GM12878 (cell line): ENCODE data around the gene WWOX. TPM values are rescaled to one million over a fixed set of nuclear protein-coding genes. Genes with fewer than 3 reads are reported as not detected.

Experiments
- ATAC-seq: fragments of 200-7000 bp; cut with Tn5 transposase; 3 replicates; pipeline ENCODE4 v1.9.1; 2020; ENCODE audit warnings: mild to moderate bottlenecking, moderate library complexity
- BruUV-seq: library from RNA; stranded (reverse); fragments of 400-500 nt; replicated peaks from 2 replicates; lab custom pipeline; 2021; lab: Mats Ljungman, UMichigan
- CTCF ChIA-PET: fragments of 300-600 bp; sonication (Branson Sonifier 250); formaldehyde crosslinking; extraction: SDS; loops from one replicate; lab custom pipeline; 2021; ENCODE audit warnings: inconsistent platforms; lab: Yijun Ruan, JAX
- POLR2A ChIA-PET: fragments of 350-600 bp; formaldehyde crosslinking; extraction: SDS; loops from one replicate; lab custom pipeline; 2021; ENCODE audit warnings: inconsistent platforms; lab: Charles Lee
- RAD21 ChIA-PET: fragments of 300-600 bp; sonication (Branson Sonifier 250); formaldehyde crosslinking; loops from one replicate; lab custom pipeline; 2023; ENCODE audit warnings: antibody characterized with exemption; ENCODE audit not compliant: unreplicated experiment; lab: Charles Lee
- SMC1A ChIA-PET: fragments of 300-600 bp; sonication (Branson Sonifier 250); formaldehyde crosslinking; loops from one replicate; lab custom pipeline; 2023; ENCODE audit not compliant: unreplicated experiment, uncharacterized antibody; lab: Charles Lee
- DNase-seq: peaks from one replicate; pipeline ENCODE4 v3.0.0-alpha.2; 2011; ENCODE audit warnings: low read depth, low spot score
- FAIRE-seq: peaks from 3 replicates; lab custom pipeline; 2011; peaks lifted over from hg19 to GRCh38; lab: Jason Lieb, UNC
- H2AFZ ChIP-seq: 2 replicates; pipeline ENCODE4 v1.6.0; 2011; ENCODE audit warnings: low read depth, low read length, control low read depth; ENCODE audit not compliant: control insufficient read depth
- H3K27ac ChIP-seq: 2 replicates; pipeline ENCODE4 v1.5.1; 2011; ENCODE audit warnings: control low read depth; ENCODE audit not compliant: control insufficient read depth, insufficient read depth
- H3K27me3 ChIP-seq, 2 experiments: replicated peaks in 1 of 2; 2 replicates each; pipeline versions ENCODE4 v1.6.0 to v1.6.1; 2011; ENCODE audit warnings: low read length in 1 of 2; ENCODE audit not compliant: control insufficient read depth in 2 of 2, insufficient read depth in 2 of 2
- H3K36me3 ChIP-seq, 2 experiments: 2 replicates each; pipeline ENCODE4 v1.5.1; 2011; ENCODE audit warnings: low read length in 1 of 2; ENCODE audit not compliant: control insufficient read depth in 2 of 2, insufficient read depth in 2 of 2
- H3K4me1 ChIP-seq: 2 replicates; pipeline ENCODE4 v1.6.1; 2011; ENCODE audit warnings: mild to moderate bottlenecking, low read length, moderate library complexity, mixed read lengths; ENCODE audit not compliant: control insufficient read depth, insufficient read depth
- H3K4me2 ChIP-seq: 2 replicates; pipeline ENCODE4 v1.6.0; 2011; ENCODE audit warnings: control low read depth; ENCODE audit not compliant: control insufficient read depth, insufficient read depth
- H3K4me3 ChIP-seq: fragments of 200-600 bp; sonication (generic); 2 replicates; pipeline ENCODE4 v1.5.1; 2016
- H3K79me2 ChIP-seq: 2 replicates; pipeline ENCODE4 v1.6.0; 2011; ENCODE audit warnings: low read length; ENCODE audit not compliant: control insufficient read depth, insufficient read depth
- H3K9ac ChIP-seq: 2 replicates; pipeline ENCODE4 v1.8.0; 2011; ENCODE audit warnings: low read length, control low read depth, mixed read lengths; ENCODE audit not compliant: control insufficient read depth, insufficient read depth
- H3K9me3 ChIP-seq: replicated peaks from 3 replicates; pipeline ENCODE4 v1.5.1; 2011; ENCODE audit warnings: mild to moderate bottlenecking, low read length; ENCODE audit not compliant: control insufficient read depth, insufficient read depth
- H4K20me1 ChIP-seq: 2 replicates; pipeline ENCODE4 v1.6.0; 2011; ENCODE audit not compliant: control insufficient read depth, insufficient read depth
- BMI1 ChIP-seq: fragments of 450-650 bp; IDR thresholded peaks from 2 replicates; pipeline ENCODE4 v1.6.1; 2016; ENCODE audit warnings: mild to moderate bottlenecking, moderate library complexity, borderline replicate concordance
- EP300 ChIP-seq, 2 experiments: fragments of 150-350 bp in 1 of 2; IDR thresholded peaks; 2 replicates each; pipeline ENCODE4 v1.6.1; 2011 to 2012; ENCODE audit warnings: low read depth in 2 of 2, low read length in 2 of 2, borderline replicate concordance in 1 of 2, improper control_type of control experiment in 1 of 2, inconsistent platforms in 1 of 2; ENCODE audit not compliant: control insufficient read depth in 1 of 2
- GATAD2B ChIP-seq: fragments of 450-650 bp; conservative IDR thresholded peaks from 2 replicates; pipeline ENCODE4 v1.6.1; 2017; ENCODE audit warnings: low read depth, mild to moderate bottlenecking, moderate library complexity
- MXI1 ChIP-seq: fragments of 150-350 bp; IDR thresholded peaks from 2 replicates; pipeline ENCODE4 v1.6.1; 2011; ENCODE audit warnings: low read depth, mild to moderate bottlenecking, inconsistent platforms, low read length, improper control_type of control experiment
- SIN3A ChIP-seq: IDR thresholded peaks from 2 replicates; pipeline ENCODE4 v1.6.1; 2012; ENCODE audit warnings: low read depth, low read length, improper control_type of control experiment
- SMC3 ChIP-seq: IDR thresholded peaks from 2 replicates; pipeline ENCODE4 v1.6.1; 2011; ENCODE audit warnings: low read length, improper control_type of control experiment, borderline replicate concordance
- SRF ChIP-seq, 2 experiments: IDR thresholded peaks; 2 replicates each; pipeline ENCODE4 v1.6.1; 2011; ENCODE audit warnings: low read depth in 2 of 2, low read length in 2 of 2, mild to moderate bottlenecking in 1 of 2, moderate library complexity in 1 of 2
- YY1 ChIP-seq: IDR thresholded peaks from 2 replicates; pipeline ENCODE4 v1.6.1; 2011; ENCODE audit warnings: low read depth, mild to moderate bottlenecking, low read length
- ZZZ3 ChIP-seq: IDR thresholded peaks from 2 replicates; pipeline ENCODE4 v1.6.1; 2011; ENCODE audit warnings: low read depth; ENCODE audit not compliant: control insufficient read depth, insufficient read length
- WGBS: methylation state at CpG from one replicate; pipeline ENCODE4 v1.1.6; 2016; ENCODE audit warnings: low lambda C conversion rate; ENCODE audit not compliant: insufficient replicate concordance, insufficient coverage; ENCODE audit errors: missing lambda C conversion rate; 5-methylcytosine and 5-hydroxymethylcytosine counted together
- in situ Hi-C: fragments of 300-500 bp; cut with MboI; formaldehyde crosslinking; loops from 9 replicates; pipeline ENCODE4 v1.14.3; 2018; ENCODE audit warnings: mixed read lengths
- intact Hi-C: fragments of 100-400 bp; cut with micrococcal nuclease; formaldehyde crosslinking; loops from one replicate; pipeline ENCODE4 v1.14.2; 2022; ENCODE audit not compliant: unreplicated experiment
- polyA plus RNA-seq, 11 experiments: library from polyadenylated mRNA; depleted of rRNA in 4 of 11; unstranded in 6 of 11; stranded (reverse) in 5 of 11; fragments of >200 nt; fragmentation: Nextera tagmentation in 4 of 11; fragmentation: Illumina TruSeq in 1 of 11; extraction: Ambion mirVana in 4 of 11; extraction: Trizol in 1 of 11; gene quantifications; 1 replicate in 1 of 11; 2 replicates in 10 of 11; pipeline versions ENCODE4 v1.2.1 to v1.2.3, GENCODE V29; 2011 to 2016; ENCODE audit warnings: inconsistent platforms in 2 of 11, missing spikeins in 2 of 11, low read depth in 1 of 11
- total RNA-seq, 4 experiments: library from RNA; depleted of rRNA in 3 of 4; stranded (reverse); fragments of >200 nt in 3 of 4; fragmentation: Illumina TruSeq in 1 of 4; extraction: Trizol in 1 of 4; gene quantifications; 2 replicates each; pipeline versions ENCODE4 v1.2.1 to v1.2.3, GENCODE V29; 2013 to 2021
- TF ChIP-seq, protein P1 (sequence below): fragments of 450-650 bp; formaldehyde crosslinking; IDR thresholded peaks from 2 replicates; pipeline ENCODE4 v1.4.0; 2022; ENCODE audit warnings: mild to moderate bottlenecking, moderate library complexity
- TF ChIP-seq, protein P2 (sequence below): fragments of 150-350 bp; IDR thresholded peaks from 2 replicates; pipeline ENCODE4 v1.6.1; 2016; ENCODE audit warnings: low read depth, low read length
- TF ChIP-seq, protein P3 (sequence below): IDR thresholded peaks from 2 replicates; pipeline ENCODE4 v1.6.1; 2011; ENCODE audit warnings: low read depth, mild to moderate bottlenecking, low read length, moderate library complexity, borderline replicate concordance; ENCODE audit errors: extremely low read depth
- TF ChIP-seq, protein P4 (sequence below): fragments of 150-350 bp; IDR thresholded peaks from 2 replicates; pipeline ENCODE4 v1.6.1; 2014; ENCODE audit warnings: mild to moderate bottlenecking, low read depth, low read length
- TF ChIP-seq, protein P5 (sequence below): IDR thresholded peaks from 2 replicates; pipeline ENCODE4 v1.6.1; 2012; ENCODE audit warnings: low read depth, low read length, improper control_type of control experiment

WWOX gene
- total and polyA plus RNA-seq, 10 of the 15 experiments (the other 5 are each of a cell fraction or from before 2014, with no cell fraction given), result 2.8 to 24.4 (median 17.8) TPM

DNA sequence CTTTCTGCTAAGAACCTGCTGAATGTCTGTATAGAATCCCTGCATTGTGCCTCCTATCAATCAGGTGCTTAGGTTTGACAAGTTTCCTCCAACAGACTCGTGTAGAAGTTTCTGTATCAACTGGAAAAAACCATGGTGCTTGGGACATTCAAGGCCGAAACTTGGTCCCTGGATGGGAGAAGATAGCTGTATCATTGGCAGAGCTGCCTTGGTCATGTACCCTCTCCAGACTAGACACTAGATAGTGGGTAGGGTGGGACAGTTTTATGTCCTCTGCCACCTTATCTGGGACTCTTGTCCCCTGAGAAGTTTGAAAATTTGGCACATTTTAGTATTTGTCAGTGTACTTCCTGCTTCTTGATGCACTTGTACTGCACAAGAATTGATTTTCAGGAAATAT, 520.8 kb downstream of the WWOX start:
- intact Hi-C loops, result no loop called here
- Histone ChIP-seq H3K27ac (no peak overlapping the region), H3K9me3 (no peaks in the 10 kb centered on the region; the same call in 2 of the 3 replicates), H3K4me1 (no peaks in the 10 kb centered on the region), H4K20me1 (no peaks in the 10 kb centered on the region), H3K4me2 (no peak overlapping the region), H3K4me3 (no peak overlapping the region), H3K9ac (no peak overlapping the region), H3K36me3 (no peaks in the 10 kb centered on the region), H3K27me3 (no peaks in the 10 kb centered on the region), H2AFZ (no peak overlapping the region), H3K79me2 (no peaks in the 10 kb centered on the region)
- DNase-seq (no peak), ATAC-seq (no peak), FAIRE-seq (no peak)
- BruUV-seq, result no TSS peak
- in situ Hi-C loops, result no loop called here
- POLR2A ChIA-PET, result no interaction called here
- SMC1A ChIA-PET, result no interaction called here
- WGBS, result 4% methylated on average over 2 of the region's 2 CpGs
- CTCF ChIA-PET, result interaction anchor here (1.0 kb wide), 1 partner anchor 22 kb away, joined by 3 read pairs; no protein-coding TSS in a partner anchor
- RAD21 ChIA-PET, result no interaction called here
- TF ChIP-seq BMI1, result no peak
- no peak for TF ChIP-seq MXI1
- TF ChIP-seq GATAD2B, result no peak
- TF ChIP-seq, protein P1, sequence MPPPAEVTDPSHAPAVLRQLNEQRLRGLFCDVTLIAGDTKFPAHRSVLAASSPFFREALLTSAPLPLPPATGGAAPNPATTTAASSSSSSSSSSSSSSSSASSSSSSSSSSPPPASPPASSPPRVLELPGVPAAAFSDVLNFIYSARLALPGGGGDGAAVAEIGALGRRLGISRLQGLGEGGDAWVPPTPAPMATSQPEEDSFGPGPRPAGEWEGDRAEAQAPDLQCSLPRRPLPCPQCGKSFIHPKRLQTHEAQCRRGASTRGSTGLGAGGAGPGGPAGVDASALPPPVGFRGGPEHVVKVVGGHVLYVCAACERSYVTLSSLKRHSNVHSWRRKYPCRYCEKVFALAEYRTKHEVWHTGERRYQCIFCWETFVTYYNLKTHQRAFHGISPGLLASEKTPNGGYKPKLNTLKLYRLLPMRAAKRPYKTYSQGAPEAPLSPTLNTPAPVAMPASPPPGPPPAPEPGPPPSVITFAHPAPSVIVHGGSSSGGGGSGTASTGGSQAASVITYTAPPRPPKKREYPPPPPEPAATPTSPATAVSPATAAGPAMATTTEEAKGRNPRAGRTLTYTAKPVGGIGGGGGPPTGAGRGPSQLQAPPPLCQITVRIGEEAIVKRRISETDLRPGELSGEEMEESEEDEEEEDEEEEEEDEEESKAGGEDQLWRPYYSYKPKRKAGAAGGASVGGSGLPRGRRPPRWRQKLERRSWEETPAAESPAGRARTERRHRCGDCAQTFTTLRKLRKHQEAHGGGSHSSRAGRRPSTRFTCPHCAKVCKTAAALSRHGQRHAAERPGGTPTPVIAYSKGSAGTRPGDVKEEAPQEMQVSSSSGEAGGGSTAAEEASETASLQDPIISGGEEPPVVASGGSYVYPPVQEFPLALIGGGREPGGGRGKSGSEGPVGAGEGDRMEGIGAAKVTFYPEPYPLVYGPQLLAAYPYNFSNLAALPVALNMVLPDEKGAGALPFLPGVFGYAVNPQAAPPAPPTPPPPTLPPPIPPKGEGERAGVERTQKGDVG (CRISPR knock-in tag), result no peak
- TF ChIP-seq, protein P2, sequence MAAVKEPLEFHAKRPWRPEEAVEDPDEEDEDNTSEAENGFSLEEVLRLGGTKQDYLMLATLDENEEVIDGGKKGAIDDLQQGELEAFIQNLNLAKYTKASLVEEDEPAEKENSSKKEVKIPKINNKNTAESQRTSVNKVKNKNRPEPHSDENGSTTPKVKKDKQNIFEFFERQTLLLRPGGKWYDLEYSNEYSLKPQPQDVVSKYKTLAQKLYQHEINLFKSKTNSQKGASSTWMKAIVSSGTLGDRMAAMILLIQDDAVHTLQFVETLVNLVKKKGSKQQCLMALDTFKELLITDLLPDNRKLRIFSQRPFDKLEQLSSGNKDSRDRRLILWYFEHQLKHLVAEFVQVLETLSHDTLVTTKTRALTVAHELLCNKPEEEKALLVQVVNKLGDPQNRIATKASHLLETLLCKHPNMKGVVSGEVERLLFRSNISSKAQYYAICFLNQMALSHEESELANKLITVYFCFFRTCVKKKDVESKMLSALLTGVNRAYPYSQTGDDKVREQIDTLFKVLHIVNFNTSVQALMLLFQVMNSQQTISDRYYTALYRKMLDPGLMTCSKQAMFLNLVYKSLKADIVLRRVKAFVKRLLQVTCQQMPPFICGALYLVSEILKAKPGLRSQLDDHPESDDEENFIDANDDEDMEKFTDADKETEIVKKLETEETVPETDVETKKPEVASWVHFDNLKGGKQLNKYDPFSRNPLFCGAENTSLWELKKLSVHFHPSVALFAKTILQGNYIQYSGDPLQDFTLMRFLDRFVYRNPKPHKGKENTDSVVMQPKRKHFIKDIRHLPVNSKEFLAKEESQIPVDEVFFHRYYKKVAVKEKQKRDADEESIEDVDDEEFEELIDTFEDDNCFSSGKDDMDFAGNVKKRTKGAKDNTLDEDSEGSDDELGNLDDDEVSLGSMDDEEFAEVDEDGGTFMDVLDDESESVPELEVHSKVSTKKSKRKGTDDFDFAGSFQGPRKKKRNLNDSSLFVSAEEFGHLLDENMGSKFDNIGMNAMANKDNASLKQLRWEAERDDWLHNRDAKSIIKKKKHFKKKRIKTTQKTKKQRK, result no peak
- TF ChIP-seq, protein P3, sequence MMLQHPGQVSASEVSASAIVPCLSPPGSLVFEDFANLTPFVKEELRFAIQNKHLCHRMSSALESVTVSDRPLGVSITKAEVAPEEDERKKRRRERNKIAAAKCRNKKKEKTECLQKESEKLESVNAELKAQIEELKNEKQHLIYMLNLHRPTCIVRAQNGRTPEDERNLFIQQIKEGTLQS, result no peak
- no peak for TF ChIP-seq EP300 (IDR thresholded peaks at IDR 0.05; ENCODE audit: borderline replicate concordance in 1 of 2, control insufficient read depth in 1 of 2, low read depth in 2 of 2, low read length in 2 of 2)
- no peak for TF ChIP-seq SRF (IDR thresholded peaks at IDR 0.05; ENCODE audit: low read depth in 2 of 2, low read length in 2 of 2)
- TF ChIP-seq, protein P4, sequence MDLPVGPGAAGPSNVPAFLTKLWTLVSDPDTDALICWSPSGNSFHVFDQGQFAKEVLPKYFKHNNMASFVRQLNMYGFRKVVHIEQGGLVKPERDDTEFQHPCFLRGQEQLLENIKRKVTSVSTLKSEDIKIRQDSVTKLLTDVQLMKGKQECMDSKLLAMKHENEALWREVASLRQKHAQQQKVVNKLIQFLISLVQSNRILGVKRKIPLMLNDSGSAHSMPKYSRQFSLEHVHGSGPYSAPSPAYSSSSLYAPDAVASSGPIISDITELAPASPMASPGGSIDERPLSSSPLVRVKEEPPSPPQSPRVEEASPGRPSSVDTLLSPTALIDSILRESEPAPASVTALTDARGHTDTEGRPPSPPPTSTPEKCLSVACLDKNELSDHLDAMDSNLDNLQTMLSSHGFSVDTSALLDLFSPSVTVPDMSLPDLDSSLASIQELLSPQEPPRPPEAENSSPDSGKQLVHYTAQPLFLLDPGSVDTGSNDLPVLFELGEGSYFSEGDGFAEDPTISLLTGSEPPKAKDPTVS, result no peak
- TF ChIP-seq YY1, result no peak
- TF ChIP-seq SIN3A, result no peak
- TF ChIP-seq ZZZ3, result no peak
- no peak for TF ChIP-seq SMC3
- TF ChIP-seq, protein P5, sequence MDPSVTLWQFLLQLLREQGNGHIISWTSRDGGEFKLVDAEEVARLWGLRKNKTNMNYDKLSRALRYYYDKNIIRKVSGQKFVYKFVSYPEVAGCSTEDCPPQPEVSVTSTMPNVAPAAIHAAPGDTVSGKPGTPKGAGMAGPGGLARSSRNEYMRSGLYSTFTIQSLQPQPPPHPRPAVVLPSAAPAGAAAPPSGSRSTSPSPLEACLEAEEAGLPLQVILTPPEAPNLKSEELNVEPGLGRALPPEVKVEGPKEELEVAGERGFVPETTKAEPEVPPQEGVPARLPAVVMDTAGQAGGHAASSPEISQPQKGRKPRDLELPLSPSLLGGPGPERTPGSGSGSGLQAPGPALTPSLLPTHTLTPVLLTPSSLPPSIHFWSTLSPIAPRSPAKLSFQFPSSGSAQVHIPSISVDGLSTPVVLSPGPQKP, result no peak
